Measurements from ENCODE around the gene ZEB1.
A peak's percentile ranks its signal among the peaks of the same experiment; 100 is the strongest.

Gene ZEB1

DNA sequence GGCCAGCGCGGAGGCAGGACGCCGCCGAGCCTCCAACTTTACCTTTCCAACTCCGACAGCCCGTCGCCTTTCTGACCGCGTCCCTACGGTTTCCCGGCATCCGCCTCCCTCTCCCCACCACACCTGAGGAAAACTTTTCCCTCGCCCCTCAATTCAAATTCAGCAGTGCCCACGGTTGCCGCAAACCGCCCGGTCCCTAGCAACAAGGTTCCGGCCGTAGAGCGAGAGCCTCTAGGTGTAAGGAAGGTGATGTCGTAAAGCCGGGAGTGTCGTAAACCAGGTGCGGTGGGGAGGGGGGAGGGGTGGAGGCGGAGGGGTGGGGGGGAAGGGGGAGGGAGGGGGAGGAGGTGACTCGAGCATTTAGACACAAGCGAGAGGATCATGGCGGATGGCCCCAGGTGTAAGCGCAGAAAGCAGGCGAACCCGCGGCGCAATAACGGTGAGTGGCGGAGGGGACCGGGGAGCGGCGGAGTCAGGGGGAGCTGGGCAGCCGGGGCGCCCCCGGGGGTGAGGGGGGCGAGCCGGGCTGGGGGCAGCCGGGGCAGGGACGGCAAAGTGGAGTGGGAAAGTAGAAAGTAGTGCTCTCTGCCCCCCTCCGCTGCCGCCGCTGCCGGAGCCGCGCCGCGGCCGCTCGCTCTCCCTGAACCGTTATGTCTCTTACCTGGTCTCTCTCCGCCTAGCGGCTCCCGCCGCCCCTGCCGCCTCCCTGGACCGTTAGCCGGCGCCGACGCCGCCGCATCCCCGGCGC is at the start of gene ZEB1:
TSS of gene ZEB1 (plus strand) at position 363 of the 748 bp plus-strand sequence. CDS start at position 382, 19 bp downstream.
- peak; percentile 91 for DNase-seq (ENCODE audit: extremely low read depth, insufficient read length)

DNA sequence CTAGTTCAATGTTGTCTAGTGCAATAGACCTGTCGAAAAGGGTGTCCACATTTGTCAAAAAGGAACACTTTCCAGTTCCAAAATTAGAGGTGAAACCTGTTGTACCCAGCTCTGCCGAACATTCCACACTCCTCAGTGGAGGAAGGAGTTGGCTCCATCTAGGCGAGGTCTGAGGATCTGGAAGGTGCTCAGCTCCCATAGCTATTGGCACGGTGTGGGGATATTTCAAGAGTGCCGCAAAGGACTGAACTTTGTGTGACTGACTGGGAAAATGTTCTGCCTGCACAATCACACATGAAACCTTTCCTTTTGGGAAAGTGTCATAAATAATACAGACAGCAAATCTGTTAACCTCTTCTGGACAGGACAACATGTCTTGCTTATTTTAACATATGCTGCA is 48.1 kb upstream of the ZEB1 start:
- TF ChIP-seq, protein P1, sequence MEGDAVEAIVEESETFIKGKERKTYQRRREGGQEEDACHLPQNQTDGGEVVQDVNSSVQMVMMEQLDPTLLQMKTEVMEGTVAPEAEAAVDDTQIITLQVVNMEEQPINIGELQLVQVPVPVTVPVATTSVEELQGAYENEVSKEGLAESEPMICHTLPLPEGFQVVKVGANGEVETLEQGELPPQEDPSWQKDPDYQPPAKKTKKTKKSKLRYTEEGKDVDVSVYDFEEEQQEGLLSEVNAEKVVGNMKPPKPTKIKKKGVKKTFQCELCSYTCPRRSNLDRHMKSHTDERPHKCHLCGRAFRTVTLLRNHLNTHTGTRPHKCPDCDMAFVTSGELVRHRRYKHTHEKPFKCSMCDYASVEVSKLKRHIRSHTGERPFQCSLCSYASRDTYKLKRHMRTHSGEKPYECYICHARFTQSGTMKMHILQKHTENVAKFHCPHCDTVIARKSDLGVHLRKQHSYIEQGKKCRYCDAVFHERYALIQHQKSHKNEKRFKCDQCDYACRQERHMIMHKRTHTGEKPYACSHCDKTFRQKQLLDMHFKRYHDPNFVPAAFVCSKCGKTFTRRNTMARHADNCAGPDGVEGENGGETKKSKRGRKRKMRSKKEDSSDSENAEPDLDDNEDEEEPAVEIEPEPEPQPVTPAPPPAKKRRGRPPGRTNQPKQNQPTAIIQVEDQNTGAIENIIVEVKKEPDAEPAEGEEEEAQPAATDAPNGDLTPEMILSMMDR (IDR thresholded peaks at IDR 0.05; ENCODE audit: insufficient read depth, low read length, poor library complexity, severe bottlenecking), result no peak
- Histone ChIP-seq H3K4me3 (replicated peaks; ENCODE audit: low read depth, low read length) (no peak overlapping the region), H3K27me3 (replicated peaks; ENCODE audit: control insufficient read depth, insufficient read depth, low read length) (no peaks in the 10 kb centered on the region), H3K36me3 (ENCODE audit: control insufficient read depth, insufficient read depth, low read length) (no peaks in the 10 kb centered on the region)
- no peak for DNase-seq (ENCODE audit: extremely low read depth, insufficient read length)

More for the DNA sequence above, at the start of gene ZEB1:
- Histone ChIP-seq H3K4me3 (replicated peaks; ENCODE audit: low read depth, low read length) (peak within 1 kb of the TSS; percentile 95), H3K27me3 (replicated peaks; ENCODE audit: control insufficient read depth, insufficient read depth, low read length) (no peaks in the 10 kb centered on the region), H3K36me3 (ENCODE audit: control insufficient read depth, insufficient read depth, low read length) (no peaks in the 10 kb centered on the region)
- TF ChIP-seq, protein P1 (IDR thresholded peaks at IDR 0.05; ENCODE audit: insufficient read depth, low read length, poor library complexity, severe bottlenecking), result peak; percentile 20

DNA sequence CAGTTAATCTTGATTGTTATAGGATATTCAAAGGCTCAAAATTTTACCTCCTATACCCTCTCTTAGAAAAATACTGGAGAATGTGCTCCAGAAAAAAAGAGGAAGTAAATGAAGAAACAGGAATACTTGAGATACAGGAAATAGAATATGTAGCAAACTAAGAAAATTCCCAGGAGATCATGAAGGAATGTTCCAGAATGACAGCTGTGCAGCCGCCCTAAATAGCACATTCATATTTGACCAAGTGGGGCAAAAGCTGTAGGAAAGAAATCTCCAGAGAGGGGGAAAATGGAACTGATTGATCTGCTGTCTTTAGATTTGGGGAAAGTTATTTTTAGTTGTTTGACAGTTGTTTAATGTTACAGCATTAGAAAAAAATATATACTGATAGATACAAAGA is 46.2 kb upstream of the ZEB1 start:
- TF ChIP-seq, protein P1 (IDR thresholded peaks at IDR 0.05; ENCODE audit: insufficient read depth, low read length, poor library complexity, severe bottlenecking), result no peak
- DNase-seq (ENCODE audit: extremely low read depth, insufficient read length), result no peak
- no peaks in the 10 kb centered on the region for H3K27me3 ChIP-seq (replicated peaks; ENCODE audit: control insufficient read depth, insufficient read depth, low read length)
- H3K36me3 ChIP-seq (ENCODE audit: control insufficient read depth, insufficient read depth, low read length), result no peaks in the 10 kb centered on the region
- H3K4me3 ChIP-seq (replicated peaks; ENCODE audit: low read depth, low read length), result no peak overlapping the region

DNA sequence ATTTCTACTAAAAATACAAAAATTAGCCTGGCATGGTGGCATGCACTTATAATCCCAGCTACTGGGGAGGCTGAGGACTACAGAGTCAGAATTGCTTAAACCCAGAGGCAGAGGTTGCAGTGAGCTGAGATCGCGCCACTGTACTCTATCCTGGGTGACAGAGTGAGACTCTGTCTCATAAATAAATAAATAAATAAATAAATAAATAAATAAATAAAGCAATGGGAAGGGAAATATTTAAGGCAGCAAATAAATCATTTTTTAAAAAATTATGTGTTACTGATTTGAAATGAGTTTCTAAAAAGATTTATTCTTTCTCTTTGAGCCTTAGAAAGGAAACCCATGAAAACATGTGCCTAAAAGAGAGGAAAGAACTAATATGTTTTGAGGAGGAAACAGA is 45.2 kb upstream of the ZEB1 start:
- no peaks in the 10 kb centered on the region for H3K36me3 ChIP-seq (ENCODE audit: control insufficient read depth, insufficient read depth, low read length)
- H3K4me3 ChIP-seq (replicated peaks; ENCODE audit: low read depth, low read length), result no peak overlapping the region
- TF ChIP-seq, protein P1 (IDR thresholded peaks at IDR 0.05; ENCODE audit: insufficient read depth, low read length, poor library complexity, severe bottlenecking), result no peak
- no peaks in the 10 kb centered on the region for H3K27me3 ChIP-seq (replicated peaks; ENCODE audit: control insufficient read depth, insufficient read depth, low read length)
- DNase-seq (ENCODE audit: extremely low read depth, insufficient read length), result no peak

DNA sequence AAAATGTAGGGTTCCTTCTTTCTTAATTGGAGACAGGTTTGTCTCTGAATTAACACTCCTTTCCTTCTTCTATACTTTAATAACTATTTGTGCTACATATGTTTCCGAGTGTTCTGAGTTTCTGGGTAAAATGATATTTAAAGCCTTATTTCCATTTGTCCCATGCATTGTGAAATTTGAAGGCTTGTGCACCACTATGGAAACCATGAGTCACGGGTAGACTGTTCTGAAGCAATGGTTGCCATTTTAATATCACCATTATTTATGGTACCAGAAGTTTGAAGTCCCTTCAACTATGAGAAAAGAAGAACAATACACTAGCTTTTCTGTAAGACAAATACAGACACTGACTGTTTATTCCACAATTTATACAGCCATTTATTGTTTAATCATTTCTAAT is 44.7 kb upstream of the ZEB1 start:
- DNase-seq (ENCODE audit: extremely low read depth, insufficient read length), result no peak
- Histone ChIP-seq H3K27me3 (replicated peaks; ENCODE audit: control insufficient read depth, insufficient read depth, low read length) (no peaks in the 10 kb centered on the region), H3K4me3 (replicated peaks; ENCODE audit: low read depth, low read length) (no peak overlapping the region), H3K36me3 (ENCODE audit: control insufficient read depth, insufficient read depth, low read length) (no peaks in the 10 kb centered on the region)
- TF ChIP-seq, protein P1 (IDR thresholded peaks at IDR 0.05; ENCODE audit: insufficient read depth, low read length, poor library complexity, severe bottlenecking), result no peak

Measured in GM06990 (cell line).